SJSA1 (cell line): ENCODE data around the gene TRABD. TPM values are rescaled to one million over a fixed set of nuclear protein-coding genes. Genes with fewer than 3 reads are reported as not detected.

Experiments used
- DNase-seq, 2 experiments: peaks; one replicate each; pipeline ENCODE4 v3.0.0-alpha.2; 2015 to 2020; ENCODE audit warnings: low spot score in 2 of 2, low read depth in 1 of 2
- H3K27ac ChIP-seq: fragments of 250-450 bp; sonication (Bioruptor Pico); 2 replicates; pipeline ENCODE4 v1.5.1; 2020; ENCODE audit warnings: mild to moderate bottlenecking, moderate library complexity
- H3K27me3 ChIP-seq: fragments of 250-450 bp; sonication (Bioruptor Pico); replicated peaks from 2 replicates; pipeline ENCODE4 v1.5.1; 2020; ENCODE audit warnings: mild to moderate bottlenecking, moderate library complexity
- H3K36me3 ChIP-seq: fragments of 250-450 bp; sonication (Bioruptor Pico); 2 replicates; pipeline ENCODE4 v1.5.1; 2020; ENCODE audit warnings: mild to moderate bottlenecking
- H3K4me1 ChIP-seq: fragments of 250-450 bp; sonication (Bioruptor Pico); replicated peaks from 2 replicates; pipeline ENCODE4 v1.6.1; 2021; ENCODE audit warnings: mild to moderate bottlenecking
- H3K4me3 ChIP-seq: fragments of 250-450 bp; sonication (Bioruptor Pico); 2 replicates; pipeline ENCODE4 v1.5.1; 2020; ENCODE audit warnings: mild to moderate bottlenecking
- H3K9me3 ChIP-seq: fragments of 250-450 bp; sonication (Bioruptor Pico); replicated peaks from 2 replicates; pipeline ENCODE4 v1.5.1; 2020; ENCODE audit warnings: mild to moderate bottlenecking
- total RNA-seq: library from RNA; depleted of rRNA; stranded (reverse); fragments of >200 nt; shearing (Covaris generic); gene quantifications from 2 replicates; pipeline ENCODE4 v1.2.3, GENCODE V29; 2014; rRNA removed

The TRABD gene
- total RNA-seq, 1 experiment from 2014 or later, result 29.1 TPM

DNA sequence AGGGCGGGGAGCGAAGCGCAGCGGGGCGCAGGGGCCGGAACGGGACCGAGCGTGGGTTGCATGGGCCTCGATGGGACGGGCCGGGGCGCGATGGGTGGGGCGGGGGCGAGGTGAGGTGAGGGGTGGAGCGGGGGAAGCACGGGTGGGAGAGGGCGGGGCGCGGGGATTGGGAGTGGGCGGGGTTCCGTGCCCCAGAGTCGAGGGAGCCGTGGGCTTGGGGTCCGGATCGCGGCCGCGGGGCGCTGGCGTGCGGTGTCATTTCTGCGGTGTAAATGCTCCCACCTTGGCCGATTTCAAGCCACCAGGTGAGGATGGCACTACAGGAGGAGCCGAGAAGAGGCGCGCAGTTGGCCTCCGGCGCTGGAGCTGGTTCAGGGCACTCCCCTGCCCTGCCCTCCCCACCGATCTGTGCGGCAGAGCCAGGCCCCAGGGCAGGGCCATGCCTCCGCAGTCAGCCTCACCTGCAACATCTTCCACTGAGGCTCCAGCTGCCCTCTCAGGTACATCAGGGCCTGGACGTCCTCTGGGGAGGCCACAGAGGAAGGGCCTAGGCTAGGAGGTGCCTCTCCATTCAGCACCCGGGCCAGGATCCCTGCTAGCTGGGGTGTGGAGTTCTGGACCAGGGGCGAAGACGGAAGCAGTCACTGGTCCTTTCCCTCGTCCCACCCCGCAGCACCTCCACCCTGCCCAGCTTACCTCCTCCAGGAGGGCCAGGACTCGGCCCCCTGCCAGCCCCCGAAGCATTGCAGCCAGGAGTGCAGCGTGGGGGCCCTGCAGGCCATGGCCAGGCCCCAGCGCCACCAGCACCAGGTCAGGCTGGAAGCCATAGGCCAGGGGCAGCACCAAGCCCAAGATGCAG is 59.7 kb downstream of the TRABD start:
- H3K4me3 ChIP-seq, result peak overlapping the region; percentile 81
- DNase-seq, result no peak
- no peaks in the 10 kb centered on the region for H3K27me3 ChIP-seq
- peak overlapping the region; percentile 69 for H3K27ac ChIP-seq
- H3K4me1 ChIP-seq, result peaks cover 29% of the 10 kb centered on the region
- H3K9me3 ChIP-seq, result no peaks in the 10 kb centered on the region
- H3K36me3 ChIP-seq, result peaks cover 58% of the 10 kb centered on the region

DNA sequence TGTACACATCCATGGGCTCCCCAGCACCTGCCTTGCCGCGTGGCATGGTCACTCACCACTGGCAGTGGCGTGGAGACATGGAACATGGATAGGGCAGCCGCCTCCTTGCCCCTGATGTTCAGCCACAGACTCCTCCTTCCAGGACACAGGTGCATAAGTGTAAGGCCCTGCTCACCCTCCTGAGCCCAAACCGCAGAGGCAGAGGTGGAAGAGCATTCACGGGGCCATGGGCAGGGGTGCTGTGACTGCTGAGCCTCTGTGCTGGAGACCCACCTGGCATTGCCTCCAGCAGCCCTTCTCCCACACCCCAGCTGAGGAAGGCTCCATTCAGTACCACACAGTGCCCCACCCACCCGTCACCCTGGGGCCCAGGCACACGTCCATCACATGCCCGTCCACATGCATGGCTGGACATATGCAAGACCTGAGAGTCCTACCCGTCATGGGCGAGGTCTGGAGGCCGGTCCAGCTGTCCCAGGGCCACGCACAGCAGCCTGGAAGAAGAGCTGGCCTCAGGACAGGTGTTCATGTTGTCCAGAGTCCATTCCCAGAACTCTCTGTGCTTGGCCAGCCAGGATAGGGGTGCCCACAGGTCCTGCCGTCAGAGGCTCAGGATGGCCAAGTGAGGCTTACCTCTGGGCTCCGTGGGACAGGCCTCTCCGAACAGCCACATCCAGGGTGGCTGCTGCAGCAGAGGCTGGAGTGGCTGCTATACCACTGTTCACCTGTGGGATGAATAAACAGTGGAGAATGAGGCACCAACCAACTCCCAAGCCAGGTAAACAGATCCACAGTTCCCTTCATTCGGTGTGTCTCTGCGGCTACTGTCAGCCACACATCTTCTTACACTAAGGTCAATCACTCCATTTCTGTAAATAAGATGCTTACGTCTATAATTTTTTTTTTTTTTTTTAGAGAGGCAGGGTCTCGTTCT is 60.8 kb downstream of the TRABD start:
- H3K27ac ChIP-seq, result no peak overlapping the region
- DNase-seq, result no peak
- peaks cover 57% of the 10 kb centered on the region for H3K36me3 ChIP-seq
- no peak overlapping the region for H3K4me3 ChIP-seq
- peaks cover 39% of the 10 kb centered on the region for H3K4me1 ChIP-seq
- no peaks in the 10 kb centered on the region for H3K27me3 ChIP-seq
- no peaks in the 10 kb centered on the region for H3K9me3 ChIP-seq

DNA sequence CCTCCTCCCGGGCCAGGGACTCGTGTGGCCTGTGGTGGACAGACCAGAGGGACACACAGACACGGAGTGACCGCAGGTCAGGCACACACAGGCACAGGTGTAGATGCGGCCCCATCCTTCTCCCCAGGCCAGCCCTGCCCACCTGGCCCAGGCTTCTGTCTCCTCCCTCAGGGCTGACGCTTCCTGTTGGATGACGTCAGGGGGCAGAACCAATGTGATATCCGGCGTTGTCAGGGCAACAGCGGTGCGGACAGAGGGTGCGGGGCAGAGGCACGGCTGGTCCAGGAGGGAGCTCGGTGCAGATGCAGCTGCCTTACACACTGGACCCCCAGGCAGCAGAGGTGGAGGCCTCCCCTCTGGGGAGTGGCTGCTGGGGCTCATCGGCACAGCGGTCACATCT is 62.0 kb downstream of the TRABD start:
- Histone ChIP-seq H3K27me3 (no peaks in the 10 kb centered on the region), H3K27ac (no peak overlapping the region), H3K4me3 (no peak overlapping the region), H3K36me3 (peaks cover 54% of the 10 kb centered on the region), H3K9me3 (0 out of 2 replicates have a peak, but pooled peaks cover 2% of the 10 kb centered on the region), H3K4me1 (peaks cover 37% of the 10 kb centered on the region)
- no peak for DNase-seq

DNA sequence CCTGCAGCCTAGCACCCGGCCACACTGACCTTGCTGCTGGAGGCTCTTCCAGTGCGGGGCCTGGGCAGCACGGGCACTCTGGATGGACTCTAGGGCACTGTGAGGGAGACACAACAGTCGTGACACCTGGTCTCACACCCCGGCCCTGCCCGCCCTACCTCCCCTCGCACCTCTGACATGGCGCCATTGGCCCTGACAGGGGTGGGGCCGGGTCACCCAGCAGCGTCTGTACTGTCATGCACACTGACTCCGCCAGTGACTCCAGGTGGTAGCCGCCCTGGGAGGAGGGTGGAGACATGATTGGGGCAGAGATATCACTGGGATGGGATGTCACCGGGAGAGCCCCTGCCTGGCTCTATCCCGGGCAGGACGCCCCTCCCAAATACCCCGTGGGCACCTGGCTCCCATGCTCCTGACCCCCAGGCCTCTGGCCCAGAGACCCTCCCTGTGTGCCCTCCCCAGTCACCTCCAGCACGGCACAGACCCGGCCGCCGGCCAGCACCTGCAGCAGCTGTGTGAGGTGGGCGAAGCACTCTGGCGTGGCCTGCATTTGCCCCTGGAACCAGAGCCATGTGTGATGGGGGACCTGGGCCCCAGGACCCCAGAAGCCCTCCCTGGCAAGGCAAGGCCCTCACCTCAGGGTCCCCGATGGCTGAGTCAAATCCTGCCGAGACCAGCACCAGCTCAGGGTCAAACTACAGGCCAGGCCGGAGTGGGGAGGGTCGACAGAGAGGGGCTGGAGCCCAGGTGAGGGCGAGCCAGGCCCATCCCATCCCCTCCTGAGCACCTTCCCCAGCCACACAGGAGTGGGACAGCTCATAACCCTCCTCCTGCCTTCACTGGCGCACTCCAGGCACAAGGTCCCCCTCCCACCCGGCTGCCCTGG is 62.7 kb downstream of the TRABD start:
- Histone ChIP-seq H3K36me3 (peaks cover 52% of the 10 kb centered on the region), H3K27me3 (no peaks in the 10 kb centered on the region), H3K4me3 (no peak overlapping the region), H3K9me3 (0 out of 2 replicates have a peak, but pooled peaks cover 2% of the 10 kb centered on the region), H3K27ac (no peak overlapping the region), H3K4me1 (peaks cover 31% of the 10 kb centered on the region)
- DNase-seq, result no peak

Other genes with a start within 250 kb of the TRABD start
- 53.0 and 55.8 TPM in 2 replicates for gene PIM3, start 225.1 kb upstream of the TRABD start, total RNA-seq
- not detected in 2 replicates for gene IL17REL, start 173.1 kb upstream of the TRABD start, total RNA-seq
- gene TTLL8, start 127.6 kb upstream of the TRABD start, total RNA-seq, result not detected in 2 replicates
- 0.03 and 0.38 TPM in 2 replicates for gene MLC1, start 100.5 kb upstream of the TRABD start, total RNA-seq
- gene MOV10L1, start 95.9 kb upstream of the TRABD start, total RNA-seq, result 0.97 and 1.7 TPM in 2 replicates
- gene PANX2, start 15.2 kb upstream of the TRABD start, total RNA-seq, result 0.13 and 0.58 TPM in 2 replicates
- 16.1 and 25.1 TPM in 2 replicates for gene SELENOO, start 15.1 kb downstream of the TRABD start, total RNA-seq
- gene TUBGCP6, start 59.1 kb downstream of the TRABD start, total RNA-seq, result 17.4 and 25.0 TPM in 2 replicates
- gene HDAC10, start 65.4 kb downstream of the TRABD start, total RNA-seq, result 15.4 and 30.4 TPM in 2 replicates
- 1.9 and 4.8 TPM in 2 replicates for gene MAPK12, start 75.8 kb downstream of the TRABD start, total RNA-seq
- 1.3 and 2.2 TPM in 2 replicates for gene MAPK11, start 84.5 kb downstream of the TRABD start, total RNA-seq
- 45.9 and 61.7 TPM in 2 replicates for gene PLXNB2, start 121.7 kb downstream of the TRABD start, total RNA-seq
- gene DENND6B, start 141.1 kb downstream of the TRABD start, total RNA-seq, result 0.06 and 0.47 TPM in 2 replicates
- gene PPP6R2, start 157.4 kb downstream of the TRABD start, total RNA-seq, result 62.1 and 69.7 TPM in 2 replicates